ENCODE measurements around the gene AQP6. TPM values are rescaled to one million over a fixed set of nuclear protein-coding genes. Genes with fewer than 3 reads are reported as not detected.

AQP6 gene
- total RNA-seq, 2 donors from 2014 or later = 0.20 TPM; not detected in 1

DNA sequence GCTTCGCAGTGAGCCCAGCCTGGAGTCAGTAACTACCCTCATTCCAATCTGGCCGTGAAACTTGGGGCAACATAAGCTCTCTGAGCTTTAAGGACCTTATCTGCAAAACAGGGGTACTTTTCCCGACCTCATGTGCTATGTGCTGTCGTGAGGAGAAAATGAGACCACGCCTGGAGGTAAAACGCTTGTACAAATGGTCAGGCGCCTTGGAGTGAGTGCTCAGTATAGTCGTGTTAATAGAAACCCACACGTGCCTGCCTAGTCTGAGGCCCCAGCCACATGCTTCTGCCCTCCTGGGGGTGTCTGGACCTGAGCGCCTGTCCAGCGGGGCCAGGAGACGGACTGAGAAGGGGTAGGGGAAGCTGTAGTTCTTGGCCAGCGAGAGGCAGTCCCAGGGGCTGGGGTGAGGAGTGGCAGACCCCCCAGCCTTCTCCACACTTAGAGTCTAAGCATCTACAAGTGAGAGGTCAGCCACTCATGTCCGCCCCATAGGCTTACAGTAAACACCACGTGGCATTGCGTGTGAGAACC is 6.2 kb upstream of the AQP6 start:
- H3K9me3 ChIP-seq (ENCODE audit: control insufficient read depth, low read length) = no peaks in the 10 kb centered on the region
- WGBS, 2 experiments (ENCODE audit: insufficient coverage in 1 of 2, insufficient read length in 1 of 2) = 52 to 60% methylated on average over 14 to 16 of the region's 16 CpGs
- peaks cover 51% of the 10 kb centered on the region for H3K27me3 Mint-ChIP-seq (ENCODE audit: insufficient read depth)
- no peak overlapping the region for H3K4me3 Mint-ChIP-seq
- H3K4me1 ChIP-seq (ENCODE audit: control insufficient read depth, insufficient read depth, low read length) = no peaks in the 10 kb centered on the region
- DNase-seq = no peak
- TF ChIP-seq, protein P1, sequence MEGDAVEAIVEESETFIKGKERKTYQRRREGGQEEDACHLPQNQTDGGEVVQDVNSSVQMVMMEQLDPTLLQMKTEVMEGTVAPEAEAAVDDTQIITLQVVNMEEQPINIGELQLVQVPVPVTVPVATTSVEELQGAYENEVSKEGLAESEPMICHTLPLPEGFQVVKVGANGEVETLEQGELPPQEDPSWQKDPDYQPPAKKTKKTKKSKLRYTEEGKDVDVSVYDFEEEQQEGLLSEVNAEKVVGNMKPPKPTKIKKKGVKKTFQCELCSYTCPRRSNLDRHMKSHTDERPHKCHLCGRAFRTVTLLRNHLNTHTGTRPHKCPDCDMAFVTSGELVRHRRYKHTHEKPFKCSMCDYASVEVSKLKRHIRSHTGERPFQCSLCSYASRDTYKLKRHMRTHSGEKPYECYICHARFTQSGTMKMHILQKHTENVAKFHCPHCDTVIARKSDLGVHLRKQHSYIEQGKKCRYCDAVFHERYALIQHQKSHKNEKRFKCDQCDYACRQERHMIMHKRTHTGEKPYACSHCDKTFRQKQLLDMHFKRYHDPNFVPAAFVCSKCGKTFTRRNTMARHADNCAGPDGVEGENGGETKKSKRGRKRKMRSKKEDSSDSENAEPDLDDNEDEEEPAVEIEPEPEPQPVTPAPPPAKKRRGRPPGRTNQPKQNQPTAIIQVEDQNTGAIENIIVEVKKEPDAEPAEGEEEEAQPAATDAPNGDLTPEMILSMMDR (conservative IDR thresholded peaks at IDR 0.05) = no peak
- no peaks in the 10 kb centered on the region for H3K9me3 Mint-ChIP-seq
- no peaks in the 10 kb centered on the region for H3K36me3 Mint-ChIP-seq (ENCODE audit: low read depth)
- H3K4me1 Mint-ChIP-seq = no peaks in the 10 kb centered on the region
- no peak overlapping the region for H3K27ac ChIP-seq (ENCODE audit: low read depth, low read length)
- H3K27me3 ChIP-seq (ENCODE audit: control insufficient read depth, insufficient read depth, low read length, poor library complexity, severe bottlenecking) = peaks cover 90% of the 10 kb centered on the region
- H3K4me3 ChIP-seq (ENCODE audit: low read length) = no peak overlapping the region
- H3K9ac ChIP-seq (ENCODE audit: extremely low read depth, low read length, poor library complexity, severe bottlenecking) = no peak overlapping the region
- H3K36me3 ChIP-seq (ENCODE audit: control insufficient read depth, insufficient read depth, low read length) = no peaks in the 10 kb centered on the region
- no peak overlapping the region for H3K27ac Mint-ChIP-seq

DNA sequence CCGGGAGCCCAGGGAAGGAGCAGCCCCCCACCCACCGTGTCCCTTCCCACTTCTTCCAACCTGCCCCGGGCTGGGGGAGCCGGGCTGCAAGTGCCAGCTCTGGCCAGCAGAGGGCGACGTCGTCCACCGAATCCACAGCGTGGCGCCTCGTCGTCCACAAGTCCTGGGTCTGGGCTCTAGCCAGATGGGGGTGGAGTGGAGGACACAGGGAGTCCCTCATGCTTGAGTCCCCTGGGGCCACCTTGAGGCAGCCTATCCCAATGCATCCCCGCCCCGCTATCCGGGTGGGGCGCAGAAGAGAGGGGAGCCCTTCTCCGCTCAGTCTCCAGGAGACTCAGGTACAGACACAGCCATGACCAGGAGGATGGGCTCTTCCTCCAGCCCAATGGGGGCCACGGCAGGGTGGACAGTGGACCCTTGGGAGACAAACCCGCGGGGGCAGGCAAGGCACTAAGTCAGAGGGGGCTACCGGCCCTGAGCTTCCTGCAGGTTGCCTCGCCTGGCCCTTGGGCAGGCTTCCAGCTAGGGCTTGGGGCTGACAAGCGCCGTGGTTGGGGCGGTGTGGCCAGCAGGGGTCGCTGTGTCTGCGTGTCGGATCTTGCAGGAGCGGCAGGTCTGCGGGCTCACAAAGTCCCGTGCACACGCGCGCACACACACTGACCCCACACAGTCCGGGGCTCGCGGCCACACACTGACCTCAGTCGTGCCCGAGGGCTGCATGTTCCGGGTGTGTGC is 5.5 kb upstream of the AQP6 start:
- Histone ChIP-seq H3K27me3 (ENCODE audit: control insufficient read depth, insufficient read depth, low read length, poor library complexity, severe bottlenecking) (peaks cover 85% of the 10 kb centered on the region), H3K4me1 (ENCODE audit: control insufficient read depth, insufficient read depth, low read length) (no peaks in the 10 kb centered on the region), H3K4me3 (ENCODE audit: low read length) (no peak overlapping the region), H3K36me3 (ENCODE audit: control insufficient read depth, insufficient read depth, low read length) (no peaks in the 10 kb centered on the region), H3K9ac (ENCODE audit: extremely low read depth, low read length, poor library complexity, severe bottlenecking) (no peak overlapping the region), H3K9me3 (ENCODE audit: control insufficient read depth, low read length) (no peaks in the 10 kb centered on the region), H3K27ac (ENCODE audit: low read depth, low read length) (no peak overlapping the region)
- Mint-ChIP-seq H3K4me3 (peak overlapping the region; percentile 40), H3K36me3 (ENCODE audit: low read depth) (no peaks in the 10 kb centered on the region), H3K4me1 (no peaks in the 10 kb centered on the region), H3K9me3 (no peaks in the 10 kb centered on the region), H3K27me3 (ENCODE audit: insufficient read depth) (peaks cover 47% of the 10 kb centered on the region), H3K27ac (no peak overlapping the region)
- TF ChIP-seq, protein P1 (conservative IDR thresholded peaks at IDR 0.05) = peak; percentile 78
- WGBS, 2 experiments (ENCODE audit: insufficient coverage in 1 of 2, insufficient read length in 1 of 2) = 5 to 6% methylated on average over 20 to 40 of the region's 40 CpGs
- DNase-seq = peak; percentile 99

DNA sequence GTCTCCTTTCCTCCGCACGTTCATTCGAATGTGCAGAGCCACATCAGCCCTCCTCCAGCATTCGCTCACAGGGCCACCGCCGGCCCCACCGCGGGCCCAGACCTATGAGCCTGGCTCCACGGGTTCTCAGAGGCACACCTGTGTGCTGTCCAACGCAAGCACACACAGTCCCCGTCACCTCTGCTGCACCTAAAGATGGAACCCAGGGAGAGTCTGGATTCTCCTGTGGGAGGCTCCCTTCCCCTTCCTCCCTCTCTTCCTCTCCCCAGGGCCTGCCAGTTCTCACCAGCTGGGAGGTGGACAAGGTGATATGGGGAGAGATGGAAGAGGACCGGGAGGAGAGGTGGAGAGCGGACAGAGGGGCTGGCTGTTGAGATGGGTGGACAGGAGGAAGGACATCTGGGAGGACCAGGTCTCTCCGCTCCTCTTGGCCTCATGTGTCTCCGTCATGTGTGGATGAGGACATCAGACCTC is 4.9 kb upstream of the AQP6 start:
- H3K36me3 Mint-ChIP-seq (ENCODE audit: low read depth) = no peaks in the 10 kb centered on the region
- 57 to 95% methylated on average over 4 to 15 of the region's 15 CpGs for WGBS, 2 experiments (ENCODE audit: insufficient coverage in 1 of 2, insufficient read length in 1 of 2)
- Histone ChIP-seq H3K4me1 (ENCODE audit: control insufficient read depth, insufficient read depth, low read length) (no peaks in the 10 kb centered on the region), H3K9me3 (ENCODE audit: control insufficient read depth, low read length) (no peaks in the 10 kb centered on the region), H3K4me3 (ENCODE audit: low read length) (no peak overlapping the region), H3K9ac (ENCODE audit: extremely low read depth, low read length, poor library complexity, severe bottlenecking) (no peak overlapping the region), H3K27ac (ENCODE audit: low read depth, low read length) (no peak overlapping the region), H3K36me3 (ENCODE audit: control insufficient read depth, insufficient read depth, low read length) (no peaks in the 10 kb centered on the region), H3K27me3 (ENCODE audit: control insufficient read depth, insufficient read depth, low read length, poor library complexity, severe bottlenecking) (peaks cover 79% of the 10 kb centered on the region)
- no peaks in the 10 kb centered on the region for H3K9me3 Mint-ChIP-seq
- H3K4me3 Mint-ChIP-seq = peak overlapping the region; percentile 40
- no peak overlapping the region for H3K27ac Mint-ChIP-seq
- H3K4me1 Mint-ChIP-seq = no peaks in the 10 kb centered on the region
- no peak for DNase-seq
- H3K27me3 Mint-ChIP-seq (ENCODE audit: insufficient read depth) = peaks cover 46% of the 10 kb centered on the region
- TF ChIP-seq, protein P1 (conservative IDR thresholded peaks at IDR 0.05) = no peak

Measured in endodermal cell (in vitro differentiated cells).